Neutrophil (primary cell): Measurements from ENCODE around the gene FRRS1.

Experiments
- H3K27ac ChIP-seq: fragments of 200-600 bp; sonication (generic); 2 replicates; pipeline ENCODE4 v1.5.1; 2016; ENCODE audit warnings: mild to moderate bottlenecking, moderate library complexity
- H3K27me3 ChIP-seq: fragments of 200-600 bp; sonication (generic); 2 replicates; pipeline ENCODE4 v1.6.0; 2016; ENCODE audit warnings: mild to moderate bottlenecking
- H3K36me3 ChIP-seq: fragments of 200-600 bp; sonication (generic); 2 replicates; pipeline ENCODE4 v1.5.1; 2017
- H3K4me1 ChIP-seq, 2 experiments: fragments of 200-600 bp in 1 of 2; sonication (generic) in 1 of 2; 1 replicate in 1 of 2; 2 replicates in 1 of 2; pipeline versions ENCODE4 v1.5.1 to v1.6.1; 2013 to 2016; ENCODE audit warnings: low read depth in 1 of 2, low read length in 1 of 2, mild to moderate bottlenecking in 1 of 2, moderate library complexity in 1 of 2; ENCODE audit not compliant: control insufficient read depth in 1 of 2, insufficient read depth in 1 of 2
- H3K4me3 ChIP-seq, 2 experiments: fragments of 200-600 bp in 1 of 2; sonication (generic) in 1 of 2; 1 replicate in 1 of 2; 2 replicates in 1 of 2; pipeline ENCODE4 v1.5.1; 2013 to 2016; ENCODE audit warnings: low read depth in 1 of 2, low read length in 1 of 2, mild to moderate bottlenecking in 1 of 2, moderate library complexity in 1 of 2
- H3K9me3 ChIP-seq: fragments of 200-600 bp; sonication (generic); 2 replicates; pipeline ENCODE4 v1.5.1; 2016
- CTCF ChIP-seq: fragments of 200-600 bp; sonication (generic); IDR thresholded peaks from 2 replicates; pipeline ENCODE4 v1.5.1; 2016; ENCODE audit warnings: antibody characterized with exemption

The FRRS1 gene

GRCh38 chr1:99745061-99745460 is 21.4 kb downstream of the FRRS1 start:
- no peaks in the 10 kb centered on the region for H3K9me3 ChIP-seq
- no peaks in the 10 kb centered on the region for H3K4me1 ChIP-seq
- TF ChIP-seq CTCF, result no peak
- no peaks in the 10 kb centered on the region for H3K36me3 ChIP-seq
- H3K27me3 ChIP-seq, result no peaks in the 10 kb centered on the region
- H3K27ac ChIP-seq, result no peak overlapping the region
- no peak overlapping the region for H3K4me3 ChIP-seq

- Histone ChIP-seq H3K4me1 (no peaks in the 10 kb centered on the region), H3K4me3 (no peak overlapping the region), H3K27me3 (no peaks in the 10 kb centered on the region), H3K9me3 (no peaks in the 10 kb centered on the region), H3K36me3 (no peaks in the 10 kb centered on the region), H3K27ac (no peak overlapping the region)
- no peak for TF ChIP-seq CTCF
These were observed 26.3 kb downstream of the FRRS1 start for GRCh38 chr1:99740141-99740540.

GRCh38 chr1:99738858-99739465 is 27.5 kb downstream of the FRRS1 start:
- Histone ChIP-seq H3K9me3 (no peaks in the 10 kb centered on the region), H3K4me3 (no peak overlapping the region), H3K4me1 (no peaks in the 10 kb centered on the region), H3K27ac (no peak overlapping the region), H3K27me3 (no peaks in the 10 kb centered on the region), H3K36me3 (no peaks in the 10 kb centered on the region)
- TF ChIP-seq CTCF, result no peak

- no peak for TF ChIP-seq CTCF
- Histone ChIP-seq H3K27ac (no peak overlapping the region), H3K27me3 (no peaks in the 10 kb centered on the region), H3K4me3 (no peak overlapping the region), H3K4me1 (no peaks in the 10 kb centered on the region), H3K36me3 (no peaks in the 10 kb centered on the region), H3K9me3 (no peaks in the 10 kb centered on the region)
These were observed 29.4 kb downstream of the FRRS1 start for GRCh38 chr1:99737016-99737415.

GRCh38 chr1:99735852-99736251 is 30.6 kb downstream of the FRRS1 start:
- Histone ChIP-seq H3K4me1 (no peaks in the 10 kb centered on the region), H3K36me3 (no peaks in the 10 kb centered on the region), H3K27me3 (no peaks in the 10 kb centered on the region), H3K9me3 (no peaks in the 10 kb centered on the region), H3K4me3 (no peak overlapping the region), H3K27ac (no peak overlapping the region)
- TF ChIP-seq CTCF, result no peak

GRCh38 chr1:99731384-99731783 is 35.1 kb downstream of the FRRS1 start:
- Histone ChIP-seq H3K27me3 (no peaks in the 10 kb centered on the region), H3K27ac (no peak overlapping the region), H3K9me3 (no peaks in the 10 kb centered on the region), H3K4me3 (no peak overlapping the region), H3K4me1 (no peaks in the 10 kb centered on the region), H3K36me3 (no peaks in the 10 kb centered on the region)
- no peak for TF ChIP-seq CTCF
